Fibroblast of skin of left biceps (primary cell): ENCODE data around the gene OR10G8.

Experiments
- DNase-seq, 2 experiments: peaks; one replicate each; pipeline ENCODE4 v3.0.0-alpha.2; 2013; ENCODE audit warnings: low read depth in 2 of 2

The OR10G8 gene

DNA sequence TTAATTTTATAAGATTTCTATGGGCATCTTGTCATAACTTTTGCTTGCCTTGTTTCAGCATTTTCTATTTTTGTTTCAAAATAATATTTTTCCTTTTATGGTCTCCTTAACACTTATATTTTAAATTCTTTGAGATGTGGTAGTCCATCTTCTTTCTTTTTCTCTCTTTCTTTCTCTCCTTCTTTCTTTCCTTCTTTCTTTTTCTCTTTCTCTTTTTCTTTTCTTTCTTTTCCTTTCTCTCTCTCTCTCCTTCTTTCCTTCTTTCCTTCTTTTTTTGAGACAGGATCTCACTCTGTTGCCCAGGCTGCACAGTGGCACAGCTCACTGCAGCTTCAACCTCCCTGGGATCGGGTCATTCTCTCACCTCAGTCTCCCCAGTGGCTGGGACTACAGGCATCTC, 50.7 kb downstream of the OR10G8 start:
- no peak for DNase-seq

GRCh38 chr11:124078591-124078990, 52.0 kb downstream of the OR10G8 start:
- DNase-seq, result no peak

GRCh38 chr11:124079631-124080326, 53.2 kb downstream of the OR10G8 start:
- no peak for DNase-seq
